ENCODE data around the gene AGXT2.

DNA sequence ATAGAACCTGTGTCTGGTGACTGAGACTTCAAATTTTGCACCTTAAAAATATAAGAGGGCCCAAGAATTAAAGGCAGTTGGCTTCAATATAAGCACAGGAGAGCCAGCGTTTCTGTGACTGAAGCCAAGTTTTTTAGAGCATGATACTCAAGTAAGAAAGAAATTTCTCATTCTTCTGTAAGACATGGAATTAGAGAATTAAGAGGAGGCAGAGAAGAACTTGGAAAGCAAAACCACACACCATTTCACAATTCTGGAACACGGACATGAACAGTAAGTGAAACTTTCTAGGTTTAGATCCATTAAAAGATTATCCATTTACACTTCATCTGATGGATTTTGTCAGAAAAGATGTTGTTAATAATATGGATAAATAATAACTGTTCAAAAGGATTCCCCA is 8.9 kb upstream of the AGXT2 start:
- TF ChIP-seq EZH2 (IDR thresholded peaks at IDR 0.05; ENCODE audit: low read length, missing control alignments), result no peak
- TF ChIP-seq, protein P1, sequence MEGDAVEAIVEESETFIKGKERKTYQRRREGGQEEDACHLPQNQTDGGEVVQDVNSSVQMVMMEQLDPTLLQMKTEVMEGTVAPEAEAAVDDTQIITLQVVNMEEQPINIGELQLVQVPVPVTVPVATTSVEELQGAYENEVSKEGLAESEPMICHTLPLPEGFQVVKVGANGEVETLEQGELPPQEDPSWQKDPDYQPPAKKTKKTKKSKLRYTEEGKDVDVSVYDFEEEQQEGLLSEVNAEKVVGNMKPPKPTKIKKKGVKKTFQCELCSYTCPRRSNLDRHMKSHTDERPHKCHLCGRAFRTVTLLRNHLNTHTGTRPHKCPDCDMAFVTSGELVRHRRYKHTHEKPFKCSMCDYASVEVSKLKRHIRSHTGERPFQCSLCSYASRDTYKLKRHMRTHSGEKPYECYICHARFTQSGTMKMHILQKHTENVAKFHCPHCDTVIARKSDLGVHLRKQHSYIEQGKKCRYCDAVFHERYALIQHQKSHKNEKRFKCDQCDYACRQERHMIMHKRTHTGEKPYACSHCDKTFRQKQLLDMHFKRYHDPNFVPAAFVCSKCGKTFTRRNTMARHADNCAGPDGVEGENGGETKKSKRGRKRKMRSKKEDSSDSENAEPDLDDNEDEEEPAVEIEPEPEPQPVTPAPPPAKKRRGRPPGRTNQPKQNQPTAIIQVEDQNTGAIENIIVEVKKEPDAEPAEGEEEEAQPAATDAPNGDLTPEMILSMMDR (conservative IDR thresholded peaks at IDR 0.05 in 1 of 2, IDR thresholded peaks at IDR 0.05 in 1 of 2; ENCODE audit: low read depth in 1 of 2, low read length in 2 of 2), result no peak

All from fibroblast of lung (primary cell).